Omental fat pad (tissue), 4 donors: Measurements from ENCODE around the gene ENTHD1. TPM values are rescaled to one million over a fixed set of nuclear protein-coding genes. Genes with fewer than 3 reads are reported as not detected.
"Not testable (repeated sequence)": the region's sequence is repeated elsewhere in the genome, so short reads cannot be mapped to it uniquely, and the experiment has no call there.

ENCODE experiments used
- ATAC-seq: fragments of 150-250 bp; one replicate; pipeline ENCODE4 v1.9.1; 2016; ENCODE audit warnings: mild to moderate bottlenecking, moderate library complexity; ENCODE audit not compliant: low FRiP score
- DNase-seq: peaks from one replicate; pipeline ENCODE4 v3.0.0-alpha.2; 2019; ENCODE audit warnings: low spot score
- CTCF ChIP-seq, 3 donors: fragments of 450-650 bp; IDR thresholded peaks; one replicate each; pipeline ENCODE4 v1.5.1; 2016 to 2017; ENCODE audit warnings: antibody characterized with exemption in 3 of 3, mild to moderate bottlenecking in 3 of 3, moderate library complexity in 2 of 3
- total RNA-seq, 4 donors: library from RNA; depleted of rRNA; stranded (reverse); fragments of >200 nt; gene quantifications; one replicate each; pipeline ENCODE4 v1.1.0, GENCODE V29; 2016

The ENTHD1 gene
- total RNA-seq, 4 donors from 2014 or later = not detected

GRCh38 chr22:39871008-39871798 is 22.4 kb downstream of the ENTHD1 start:
- TF ChIP-seq CTCF (IDR thresholded peaks at IDR 0.05) = no peak
- DNase-seq (no peak), ATAC-seq (no peak)

GRCh38 chr22:39869797-39870196 is 23.8 kb downstream of the ENTHD1 start:
- DNase-seq, ATAC-seq: not testable (repeated sequence)

GRCh38 chr22:39868741-39869140 is 24.8 kb downstream of the ENTHD1 start:
- DNase-seq = no peak
- no peak for TF ChIP-seq CTCF (IDR thresholded peaks at IDR 0.05)
- ATAC-seq = no peak

GRCh38 chr22:39859903-39860588 is 33.5 kb downstream of the ENTHD1 start:
- ATAC-seq = no peak
- no peak for DNase-seq
- TF ChIP-seq CTCF (IDR thresholded peaks at IDR 0.05) = no peak

GRCh38 chr22:39856588-39856987 is 37.0 kb downstream of the ENTHD1 start:
- no peak for TF ChIP-seq CTCF (IDR thresholded peaks at IDR 0.05)
- no peak for DNase-seq
- ATAC-seq = no peak

- ATAC-seq (no peak), DNase-seq (no peak)
- TF ChIP-seq CTCF (IDR thresholded peaks at IDR 0.05) = no peak
These were observed 40.8 kb downstream of the ENTHD1 start for GRCh38 chr22:39852799-39853198.

- ATAC-seq (no peak), DNase-seq (no peak)
- no peak for TF ChIP-seq CTCF (IDR thresholded peaks at IDR 0.05)
These were observed 41.8 kb downstream of the ENTHD1 start for GRCh38 chr22:39851606-39852315.
